A549 treated with CORT108297 at 1 μM for 4 hours (cell line): ENCODE data around the gene SLC38A4. TPM values are rescaled to one million over a fixed set of nuclear protein-coding genes. Genes with fewer than 3 reads are reported as not detected.

Experiments
- total RNA-seq: library from RNA; stranded (reverse); fragments of 200-300 nt; extraction: Qiagen RNA extraction; gene quantifications from 5 replicates; pipeline ENCODE4 v1.2.3, GENCODE V29; 2022

Gene SLC38A4
- total RNA-seq, result not detected in 5 replicates

GRCh38 chr12:46825591-46826414 is at the start of gene SLC38A4:
Gene SLC38A4, minus strand, starts transcription at chr12:46825997. Its CDS starts 32,926 bp downstream, at chr12:46793071.

